Measurements from ENCODE around the gene ABCB8.

Gene ABCB8

DNA sequence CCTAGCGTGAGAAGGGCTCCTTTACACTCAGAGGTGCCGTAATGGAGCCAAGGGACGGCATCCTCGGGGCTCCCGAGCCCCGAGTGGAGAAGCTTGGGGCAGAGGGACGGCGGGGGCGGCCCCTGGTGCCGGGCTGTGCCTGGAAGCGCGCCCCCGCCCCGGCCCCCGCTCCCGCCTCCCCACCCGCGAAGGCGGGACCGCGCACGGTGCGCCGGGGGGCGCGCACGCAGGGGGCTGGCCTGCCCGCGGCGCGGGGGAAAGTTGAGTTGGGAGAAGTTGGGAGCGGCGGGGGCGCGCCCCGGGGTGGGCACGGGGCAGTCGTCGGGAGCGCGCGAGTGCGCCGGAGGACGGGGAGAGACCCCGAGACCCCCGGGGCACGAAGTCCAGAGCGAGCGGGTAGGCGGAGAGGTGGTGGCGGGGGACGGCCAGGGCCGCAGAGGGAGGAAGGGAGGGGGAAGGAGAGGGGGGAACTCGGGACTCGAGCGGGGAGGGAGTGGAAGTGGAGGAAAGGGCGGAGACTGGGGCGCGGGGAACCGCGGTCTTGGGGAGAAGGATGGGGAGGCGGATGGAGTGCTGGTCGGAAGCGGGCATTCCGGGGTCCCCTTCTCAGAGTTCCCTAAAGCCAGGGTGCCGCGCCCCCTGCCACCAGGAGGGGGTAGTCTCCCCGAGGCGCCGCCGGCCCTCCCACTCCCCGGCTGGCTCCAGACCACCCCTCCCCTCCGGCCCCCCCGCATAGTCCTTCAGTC, 31.3 kb downstream of the ABCB8 start, which contains the start of gene SLC4A2:
Gene SLC4A2, plus strand, starts transcription at position 223 of the 746 bp plus-strand sequence. CDS start 2,399 bp downstream, outside the sequence.
- peak; percentile 64 to 65 for DNase-seq

GRCh38 chr7:151060113-151060415, 31.8 kb downstream of the ABCB8 start:
- DNase-seq = no peak

DNA sequence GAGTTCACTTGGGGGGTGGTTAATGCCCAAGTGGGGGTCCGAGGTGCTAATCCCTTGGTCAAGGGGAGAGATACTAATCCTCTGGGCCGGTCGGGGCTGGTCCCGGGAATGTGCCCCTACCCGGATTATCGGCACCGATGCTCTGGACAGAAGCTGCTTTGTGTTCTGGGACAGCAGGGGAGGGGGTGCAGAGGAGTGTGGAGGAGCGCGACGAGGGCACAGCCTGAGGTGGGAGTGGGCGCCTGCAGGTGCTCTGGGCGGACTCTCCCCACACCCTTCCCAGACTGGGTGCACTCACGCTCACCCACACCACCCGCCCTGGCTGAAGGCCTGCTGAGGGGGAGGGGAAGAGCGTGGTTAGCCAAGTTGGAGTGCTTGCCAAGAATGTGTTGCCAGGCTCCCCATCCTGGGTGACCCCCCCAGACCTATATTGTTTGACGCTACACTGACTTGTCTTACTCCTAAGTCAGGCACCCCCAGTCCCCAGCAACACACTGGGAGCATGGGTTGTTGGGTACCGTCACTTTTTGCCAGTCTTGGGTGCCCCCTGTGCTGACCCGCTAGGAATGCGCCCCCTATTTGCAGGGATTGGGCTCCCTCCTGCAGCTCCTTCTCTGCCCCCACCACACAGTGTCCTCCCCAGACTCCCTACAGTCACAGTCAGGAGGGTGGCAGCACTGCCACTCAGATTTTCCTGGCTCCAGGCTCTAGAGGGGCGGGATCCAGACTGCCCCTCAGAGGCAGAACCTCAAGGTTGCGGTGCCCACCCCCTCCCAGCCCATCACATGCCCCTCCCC, 32.4 kb downstream of the ABCB8 start:
- no peak for DNase-seq

GRCh38 chr7:151061213-151062110, 33.2 kb downstream of the ABCB8 start:
- no peak for DNase-seq

- DNase-seq = no peak
Observed at GRCh38 chr7:151062111-151062398, 33.8 kb downstream of the ABCB8 start.

DNA sequence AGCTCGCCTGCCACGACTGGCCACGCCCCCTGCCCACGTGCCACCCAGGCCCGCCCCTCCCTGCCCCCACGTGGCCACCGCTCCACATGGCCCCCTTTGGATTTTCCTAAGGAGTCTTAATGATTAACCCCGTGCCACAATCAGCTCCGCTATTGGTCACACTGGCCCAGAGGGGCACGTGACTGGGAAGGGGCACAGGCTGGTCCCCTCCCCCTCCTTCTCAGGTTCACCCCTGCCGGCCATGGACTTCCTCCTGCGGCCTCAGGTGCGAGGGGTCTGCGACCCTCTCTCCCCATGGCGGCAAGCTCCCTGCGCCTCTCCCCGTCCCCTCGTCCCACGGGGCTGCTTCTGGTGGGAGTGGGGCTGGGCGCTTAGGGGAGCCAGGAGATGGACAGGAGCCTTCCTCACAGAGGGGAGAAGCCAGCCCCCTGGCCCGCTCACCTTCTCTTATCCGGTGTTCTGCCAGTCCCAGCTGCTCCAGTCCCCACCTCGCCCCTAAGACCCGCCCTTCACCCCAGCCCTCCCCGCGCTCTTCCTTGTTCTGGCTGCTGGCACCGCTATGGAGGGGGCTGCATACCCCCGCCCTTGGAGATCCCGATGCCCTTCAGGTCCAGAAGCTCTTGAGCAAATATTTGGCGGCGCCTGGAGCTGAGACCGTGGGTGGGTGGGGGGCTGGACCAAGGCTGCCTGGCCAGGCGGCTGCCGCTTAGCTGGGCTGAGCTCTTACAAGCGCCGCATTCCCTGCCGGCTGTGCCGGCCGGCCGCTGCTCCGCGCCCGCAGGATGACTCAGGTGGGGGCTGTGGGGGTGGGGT, 34.4 kb downstream of the ABCB8 start:
- no peak for DNase-seq

DNA sequence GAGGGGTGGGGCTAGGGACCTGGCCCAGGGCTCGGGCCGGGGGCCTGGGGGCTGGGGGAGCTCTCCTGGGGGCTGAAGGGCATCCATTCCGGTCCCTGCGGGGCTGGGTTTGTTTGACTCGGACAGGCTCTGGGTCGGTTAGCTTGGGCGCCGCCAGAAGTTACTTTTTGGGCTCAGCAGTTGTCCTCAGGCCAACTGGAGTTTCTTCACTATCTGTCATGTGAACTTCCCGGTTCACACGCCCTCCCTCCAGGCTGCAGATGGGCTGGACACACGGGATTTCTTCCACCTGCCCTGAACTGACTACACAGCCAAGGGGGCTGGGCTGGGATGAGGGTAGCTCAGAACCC, 34.9 kb downstream of the ABCB8 start:
- no peak for DNase-seq

GRCh38 chr7:151064454-151064853, 36.2 kb downstream of the ABCB8 start:
- no peak for DNase-seq

GRCh38 chr7:151064993-151065392, 36.7 kb downstream of the ABCB8 start:
- DNase-seq = no peak

DNA sequence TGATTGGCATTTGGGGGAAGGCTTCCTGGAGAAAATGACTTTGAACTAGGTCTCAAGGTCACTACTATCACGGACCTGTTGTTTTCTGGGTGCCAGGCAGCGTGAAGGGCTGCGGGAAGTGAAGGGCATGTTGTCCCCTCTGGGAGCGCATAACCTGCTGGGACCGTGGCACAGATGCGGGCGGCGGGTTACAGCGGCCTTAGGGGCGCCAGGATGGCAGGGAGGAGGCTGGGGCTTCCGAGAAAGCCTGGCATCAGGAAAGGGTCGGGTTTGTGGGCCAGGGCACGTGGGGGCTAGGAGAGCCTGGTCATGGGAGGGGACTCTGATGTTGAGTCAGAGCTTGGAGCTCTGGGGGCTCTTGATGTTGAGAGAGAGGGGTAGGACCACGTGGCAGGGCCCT, 37.3 kb downstream of the ABCB8 start:
- no peak for DNase-seq

DNA sequence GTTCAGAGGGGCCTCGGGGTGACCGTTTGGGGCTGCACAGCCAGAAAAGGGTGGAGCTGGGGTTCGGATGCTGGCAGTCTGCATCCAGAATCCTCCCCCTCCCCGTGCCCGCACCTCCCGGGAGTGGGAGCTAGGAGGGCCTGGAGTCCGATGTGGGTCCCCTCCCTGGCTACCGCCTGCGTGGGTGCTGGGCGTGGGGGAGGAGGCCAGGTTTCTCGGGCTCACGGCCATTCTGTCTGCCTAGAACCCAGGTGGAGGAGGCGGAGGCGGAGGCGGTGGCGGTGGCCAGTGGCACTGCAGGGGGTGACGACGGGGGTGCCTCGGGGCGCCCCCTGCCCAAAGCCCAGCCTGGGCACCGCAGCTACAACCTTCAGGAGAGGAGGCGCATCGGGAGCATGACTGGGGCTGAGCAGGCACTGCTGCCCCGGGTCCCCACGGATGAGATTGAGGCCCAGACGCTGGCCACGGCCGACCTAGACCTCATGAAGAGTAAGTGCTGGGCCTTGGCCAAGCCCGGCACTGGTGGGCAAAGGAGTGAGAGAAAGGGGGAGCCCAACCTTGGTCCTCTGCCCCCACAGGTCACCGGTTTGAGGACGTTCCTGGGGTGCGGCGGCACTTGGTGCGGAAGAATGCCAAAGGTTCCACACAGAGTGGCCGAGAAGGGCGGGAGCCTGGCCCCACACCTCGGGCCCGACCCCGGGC, 38.2 kb downstream of the ABCB8 start:
- DNase-seq = no peak

- no peak for DNase-seq
Observed at GRCh38 chr7:151068069-151068773, 40.0 kb downstream of the ABCB8 start.

DNA sequence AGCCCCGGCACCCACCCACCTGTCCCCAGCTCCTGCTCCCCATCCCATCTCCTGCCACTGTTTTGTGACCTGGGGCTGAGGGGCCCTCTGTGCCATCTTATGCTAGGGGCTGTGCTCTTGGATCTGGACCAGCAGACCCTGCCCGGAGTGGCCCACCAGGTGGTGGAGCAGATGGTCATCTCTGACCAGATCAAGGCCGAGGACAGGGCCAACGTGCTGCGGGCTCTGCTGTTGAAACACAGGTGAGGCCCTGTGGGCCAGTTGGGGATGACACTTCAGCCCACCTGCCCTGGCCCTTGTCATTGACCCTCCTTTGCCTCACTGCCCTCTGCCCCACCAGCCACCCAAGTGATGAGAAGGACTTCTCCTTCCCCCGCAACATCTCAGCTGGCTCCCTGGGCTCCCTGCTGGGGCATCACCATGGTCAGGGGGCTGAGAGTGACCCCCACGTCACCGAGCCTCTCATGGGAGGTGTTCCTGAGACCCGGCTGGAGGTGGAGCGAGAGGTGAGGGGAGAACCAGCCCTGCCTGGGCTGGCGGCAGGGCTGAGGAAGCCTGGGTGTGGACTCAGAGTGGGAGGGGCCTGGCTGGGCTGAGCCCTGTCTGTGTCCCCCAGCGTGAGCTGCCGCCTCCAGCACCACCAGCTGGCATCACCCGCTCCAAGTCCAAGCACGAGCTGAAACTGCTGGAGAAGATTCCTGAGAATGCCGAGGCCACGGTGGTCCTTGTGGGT, 41.8 kb downstream of the ABCB8 start:
- DNase-seq = no peak

DNA sequence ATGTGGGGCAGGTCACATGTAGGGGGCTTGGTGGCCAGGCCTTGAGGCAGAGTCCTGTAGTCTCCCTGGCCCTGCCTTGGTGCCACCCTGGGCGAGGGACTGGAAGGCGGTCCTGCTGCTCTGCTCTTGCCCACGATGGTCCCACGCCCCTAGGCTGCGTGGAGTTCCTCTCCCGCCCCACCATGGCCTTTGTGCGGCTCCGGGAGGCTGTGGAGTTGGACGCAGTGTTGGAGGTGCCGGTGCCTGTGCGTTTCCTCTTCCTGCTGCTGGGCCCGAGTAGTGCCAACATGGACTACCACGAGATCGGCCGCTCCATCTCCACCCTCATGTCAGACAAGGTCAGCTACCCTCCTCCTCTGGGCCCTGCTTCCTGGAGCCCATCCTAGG, 42.3 kb downstream of the ABCB8 start:
- no peak for DNase-seq

GRCh38 chr7:151071032-151071866, 43.0 kb downstream of the ABCB8 start:
- no peak for DNase-seq

DNA sequence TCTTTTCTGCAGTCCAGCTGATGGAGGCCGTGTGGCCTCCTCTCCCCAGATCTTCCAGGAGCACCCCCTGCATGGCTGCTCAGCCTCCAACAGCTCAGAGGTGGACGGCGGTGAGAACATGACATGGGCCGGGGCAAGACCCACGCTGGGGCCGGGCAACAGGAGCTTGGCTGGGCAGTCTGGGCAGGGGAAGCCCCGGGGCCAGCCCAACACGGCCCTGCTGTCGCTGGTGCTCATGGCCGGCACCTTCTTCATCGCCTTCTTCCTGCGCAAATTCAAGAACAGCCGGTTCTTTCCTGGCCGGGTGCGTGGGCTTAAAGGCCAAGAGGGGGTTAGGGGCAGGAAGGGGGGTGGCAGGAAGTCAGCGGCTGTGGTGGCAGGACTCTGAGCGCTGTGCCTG, 45.7 kb downstream of the ABCB8 start:
- no peak for DNase-seq

- no peak for DNase-seq
Observed at GRCh38 chr7:151074817-151075661, 46.8 kb downstream of the ABCB8 start.

GRCh38 chr7:151075662-151075971, 47.4 kb downstream of the ABCB8 start:
- DNase-seq = no peak

GRCh38 chr7:151075978-151076426, 47.8 kb downstream of the ABCB8 start:
- no peak for DNase-seq

Data from stimulated activated CD4-positive, alpha-beta T cell treated with anti-CD3 and anti-CD28 coated beads, Interleukin-2, amount 100 ng/mL, for 48 hours (primary cell).